GM19240 (cell line): ENCODE measurements around the gene POC1B.

Experiments
- DNase-seq: peaks from one replicate; pipeline ENCODE4 v3.0.0; 2011; ENCODE audit warnings: low spot score; ENCODE audit not compliant: insufficient read length

The POC1B gene

DNA sequence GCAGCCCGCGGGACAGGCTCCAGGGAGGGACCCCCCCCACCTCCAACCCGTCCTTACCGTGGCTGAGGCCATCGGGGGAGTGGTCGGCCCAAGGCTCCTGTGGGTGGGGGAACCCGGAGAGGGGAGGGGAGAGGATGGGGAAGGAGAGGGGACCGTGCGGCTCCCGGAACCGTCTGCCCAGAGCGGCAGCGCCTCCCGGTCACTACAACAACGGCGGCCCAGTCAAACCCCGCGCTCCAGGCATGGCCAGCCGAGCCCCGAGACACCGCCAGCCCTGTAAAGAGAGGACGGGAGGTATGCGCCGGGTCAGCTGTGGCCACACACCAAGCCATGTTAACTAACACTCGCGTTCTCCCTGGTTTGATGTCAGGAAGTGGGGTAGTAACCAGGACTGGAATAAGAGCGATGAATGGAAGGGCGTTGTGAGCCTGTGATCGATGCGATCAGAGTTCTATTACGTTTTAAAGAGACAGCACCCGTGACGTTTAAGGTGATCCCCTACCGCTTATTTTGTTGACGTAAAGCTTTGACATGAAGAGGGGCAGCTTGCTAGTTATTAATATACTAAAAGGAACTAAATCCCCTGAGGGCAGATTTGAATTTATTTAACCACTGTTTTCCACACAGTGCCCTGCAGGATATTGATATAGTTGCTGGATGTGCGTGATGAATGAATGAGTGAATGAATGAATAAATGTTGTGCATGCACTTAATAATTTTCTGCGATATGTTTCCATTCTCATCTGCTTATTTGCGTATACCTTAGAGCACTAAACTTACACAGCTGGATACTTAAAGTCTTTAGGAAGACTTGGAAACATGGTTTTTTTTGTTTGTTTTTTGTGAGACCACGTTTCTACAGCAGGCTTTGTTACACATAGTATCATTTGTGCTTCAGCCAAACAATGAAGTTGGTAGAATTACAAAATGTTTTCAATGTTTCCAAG lies at the start of gene POC1B:
Gene POC1B, minus strand, starts transcription at position 224 of the 947 bp plus-strand sequence. Its CDS starts 152 bp downstream, at position 72.
- peak; percentile 35 for DNase-seq

DNA sequence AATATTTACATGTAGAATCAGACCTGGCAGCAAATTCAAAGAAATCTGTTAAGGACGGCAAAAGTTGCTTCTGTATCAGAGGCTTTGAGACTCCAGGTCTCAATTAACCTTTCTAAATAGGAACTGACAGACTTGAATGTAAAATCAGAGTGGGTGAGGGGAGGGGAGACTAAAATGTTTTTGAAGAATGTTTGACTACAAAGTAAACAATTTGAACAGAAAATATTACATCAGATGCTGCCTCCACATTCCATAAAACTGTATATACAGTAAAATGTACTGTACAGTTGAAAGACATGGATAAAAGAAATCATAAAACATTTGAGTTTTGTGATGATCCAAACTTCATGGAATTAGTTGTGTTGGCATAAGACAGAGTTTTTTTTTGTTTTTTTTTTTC lies 49.5 kb upstream of the POC1B start:
- no peak for DNase-seq

DNA sequence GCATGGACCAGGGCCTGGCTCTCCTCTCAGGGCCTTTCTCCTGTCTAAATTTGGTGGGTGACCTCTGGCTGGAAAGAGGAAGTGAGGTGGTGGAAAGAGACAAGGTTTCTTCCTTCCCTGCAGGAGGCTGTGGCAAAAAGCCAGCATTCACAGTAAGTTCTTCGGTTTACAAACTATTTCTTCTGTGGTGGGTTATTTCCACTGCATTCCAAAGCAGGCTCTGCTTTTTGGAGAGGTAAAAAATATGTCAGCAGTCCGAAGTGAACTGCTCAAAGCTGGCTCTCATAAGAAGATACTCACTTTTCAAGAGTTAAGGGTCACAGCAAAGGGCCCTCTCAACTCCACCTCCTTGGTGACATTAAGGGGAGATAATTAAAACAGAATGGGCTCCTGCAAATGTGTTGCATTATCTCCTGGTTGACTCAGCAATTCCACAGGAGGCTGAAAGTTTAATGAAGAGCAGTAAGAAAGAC lies 48.9 kb upstream of the POC1B start:
- DNase-seq = no peak

DNA sequence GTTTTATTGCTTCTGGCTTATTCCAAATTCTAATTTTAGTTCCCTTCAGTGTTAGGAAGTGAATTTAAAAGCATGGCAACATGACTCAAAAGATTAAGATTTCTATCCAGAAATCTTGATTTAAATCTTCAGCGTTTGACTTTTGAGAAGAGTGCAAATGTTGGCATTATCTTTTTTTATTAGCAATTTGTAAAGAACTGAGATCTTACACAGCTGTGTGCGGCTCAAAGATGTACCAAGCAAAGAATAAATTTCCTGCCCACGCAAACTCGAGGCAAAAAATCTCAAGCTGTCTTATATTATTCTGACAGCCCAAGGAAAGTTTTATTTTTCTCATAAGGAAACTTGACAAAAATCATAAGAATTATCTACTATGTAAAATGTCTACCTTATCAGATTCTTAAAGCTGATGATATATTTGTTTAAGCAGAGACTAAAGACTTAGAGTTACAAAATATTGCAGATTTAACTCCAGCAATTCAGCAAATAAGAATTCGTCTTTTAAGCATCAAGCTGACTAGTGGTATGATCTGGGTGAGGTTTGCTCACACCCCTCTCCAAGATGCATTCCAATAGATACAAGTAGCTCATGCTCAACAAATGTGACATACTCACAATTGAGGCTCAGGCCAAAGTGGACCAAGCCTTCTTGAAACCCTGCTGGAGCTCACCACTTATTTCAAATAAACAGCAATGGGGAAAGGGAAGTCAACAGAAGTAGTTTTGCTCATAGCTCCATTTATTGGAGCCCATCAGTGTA lies 47.4 kb upstream of the POC1B start:
- no peak for DNase-seq

DNA sequence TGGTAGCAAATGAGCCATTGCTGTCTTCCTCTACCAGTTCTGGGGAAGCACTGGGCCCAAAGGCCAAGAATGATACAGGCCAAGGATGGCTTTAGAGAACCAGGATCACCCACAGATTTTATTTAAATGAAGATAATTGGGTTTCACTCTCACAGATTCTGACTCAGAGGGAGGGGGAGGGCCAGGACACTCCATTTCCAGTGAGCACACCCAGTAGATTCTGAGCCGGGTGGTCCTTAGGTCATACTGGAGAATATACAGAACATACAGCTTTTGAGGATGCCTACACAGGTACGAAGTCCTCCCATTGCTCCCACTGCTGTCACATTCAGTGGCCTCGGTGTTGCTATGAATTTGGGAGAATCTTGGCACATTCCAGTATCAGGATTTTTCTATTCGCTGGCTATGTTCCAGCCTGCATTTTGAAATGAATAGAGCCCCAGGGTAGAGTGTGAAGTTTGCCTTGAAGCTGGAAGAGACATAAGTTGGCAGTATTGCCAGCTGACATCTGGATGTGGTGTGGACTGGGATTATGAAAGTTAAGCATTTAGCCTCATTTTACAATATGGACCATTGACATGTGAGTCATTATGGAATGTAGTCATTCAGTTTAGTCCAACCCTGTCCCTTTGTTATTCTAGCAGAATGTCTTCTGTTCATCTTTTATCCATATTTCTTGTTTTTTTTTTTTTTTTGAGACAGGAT lies 45.8 kb upstream of the POC1B start:
- DNase-seq = no peak

DNA sequence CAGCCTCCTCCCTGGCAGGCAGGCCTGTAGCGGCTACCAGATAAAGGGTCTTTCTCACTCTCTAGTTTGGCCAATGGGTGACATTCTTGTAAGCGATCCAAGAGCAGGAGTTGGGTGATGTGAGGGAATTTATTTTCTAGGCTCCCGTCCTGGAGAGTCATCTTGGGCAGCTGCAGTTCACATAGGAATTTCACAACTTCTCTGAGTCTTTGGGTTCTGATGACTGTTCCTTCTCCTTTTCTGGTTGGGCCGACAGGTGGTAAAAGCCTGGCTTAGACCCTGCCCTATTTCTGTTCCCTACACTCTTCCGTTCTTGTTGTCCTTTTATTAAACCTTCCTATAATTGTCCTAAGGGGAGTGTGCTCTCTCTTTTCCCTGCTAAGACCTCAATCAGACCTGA lies 42.6 kb upstream of the POC1B start:
- DNase-seq = no peak

DNA sequence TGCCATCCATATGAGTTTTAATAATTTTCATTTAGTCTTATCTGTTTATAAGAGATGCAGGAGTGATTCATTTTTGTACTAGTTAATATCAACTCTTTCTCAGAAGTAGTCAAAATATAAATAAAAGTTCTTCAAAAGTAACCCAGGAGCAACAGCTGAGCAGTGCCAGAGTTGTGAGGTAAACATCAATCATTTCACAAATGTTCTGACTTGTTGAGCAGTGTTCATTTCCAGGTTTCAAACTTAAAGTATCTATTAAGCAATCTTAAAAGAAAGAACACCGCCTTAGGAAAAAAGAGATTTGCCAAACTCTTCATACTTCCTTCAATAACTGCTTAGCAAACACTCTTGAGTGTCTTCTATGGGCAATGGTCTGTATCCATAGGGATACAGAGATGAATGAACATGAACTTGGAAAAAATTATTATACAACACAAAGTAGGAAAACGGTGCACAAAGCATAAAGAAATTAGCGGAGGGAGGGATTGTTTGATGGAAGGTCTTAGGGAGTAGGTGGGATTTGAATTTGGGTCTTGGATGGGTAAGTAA lies 41.9 kb upstream of the POC1B start:
- DNase-seq = no peak

DNA sequence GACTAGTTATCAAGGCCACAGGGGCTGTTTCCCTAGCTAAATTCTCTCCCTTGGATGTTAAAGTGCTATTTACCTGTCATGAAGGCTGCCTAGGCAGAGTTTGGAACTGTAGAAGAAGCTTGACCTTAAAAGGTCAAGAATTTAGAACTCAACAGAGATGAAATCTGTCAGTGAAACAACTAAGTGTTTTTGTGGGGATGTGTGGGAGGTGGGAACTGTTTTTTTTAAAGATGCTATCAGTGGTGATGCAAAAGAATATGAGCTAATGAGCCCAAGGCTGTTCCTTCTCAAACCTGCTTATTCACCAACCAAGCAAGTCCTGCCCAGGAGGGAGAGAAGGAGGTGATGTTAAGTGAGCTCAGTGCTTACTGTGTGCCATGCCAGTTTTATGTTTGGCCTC lies 40.8 kb upstream of the POC1B start:
- no peak for DNase-seq

DNA sequence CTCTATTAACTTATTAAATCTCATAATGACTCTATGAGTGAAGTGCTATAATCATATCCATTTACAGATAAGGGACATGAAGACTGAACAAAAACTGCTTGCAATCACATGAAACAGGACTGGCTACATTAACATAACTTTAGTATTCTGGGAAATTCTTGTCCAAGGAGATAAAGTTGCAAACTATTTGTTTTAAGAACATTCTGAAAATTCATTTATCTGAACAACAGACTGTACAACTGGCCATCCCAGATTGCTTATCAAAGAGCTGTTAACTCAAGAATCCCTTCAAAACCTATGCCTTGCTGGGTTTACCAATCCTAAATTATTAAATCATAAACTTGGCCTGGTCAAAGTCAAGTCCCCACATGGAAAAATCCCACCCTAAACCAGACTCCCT lies 39.2 kb upstream of the POC1B start:
- no peak for DNase-seq

DNA sequence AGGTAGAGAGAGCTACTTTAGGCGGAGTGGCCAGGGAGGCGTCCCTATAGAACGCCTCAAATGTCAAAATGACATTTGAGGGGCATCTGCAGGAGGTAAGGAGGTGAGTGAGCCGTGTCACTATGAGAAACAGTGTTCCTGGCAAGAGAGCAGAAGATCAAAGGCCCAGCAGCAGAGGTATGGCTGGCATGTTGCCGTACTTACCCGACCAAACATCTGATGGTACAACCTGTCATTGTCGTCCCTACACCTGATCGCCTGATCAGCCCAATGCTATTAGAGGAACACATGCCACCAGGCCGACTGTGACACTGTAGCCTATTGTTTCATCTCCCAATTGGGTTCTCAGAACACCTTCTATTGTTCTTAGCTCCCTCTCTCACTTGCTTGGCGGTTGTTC lies 33.9 kb upstream of the POC1B start:
- no peak for DNase-seq

DNA sequence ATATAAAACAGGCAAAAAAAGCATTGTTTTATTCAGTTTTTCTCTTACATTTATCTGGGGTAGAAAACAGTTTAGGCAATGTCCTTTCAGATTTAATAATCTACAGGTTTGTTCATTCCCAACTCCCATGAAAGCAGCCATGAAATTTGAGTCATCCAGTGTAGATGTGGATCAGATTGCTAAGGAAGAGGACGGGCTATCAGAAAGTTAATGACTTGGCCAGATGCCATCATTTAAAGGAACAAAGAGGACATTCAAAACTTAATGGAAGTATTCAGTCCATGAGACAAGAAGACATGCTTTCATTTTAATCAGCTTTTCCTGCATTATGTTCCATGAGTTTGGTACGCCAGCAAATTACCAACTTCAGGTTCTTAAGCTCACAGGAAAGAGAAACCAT lies 31.1 kb upstream of the POC1B start:
- DNase-seq = no peak

DNA sequence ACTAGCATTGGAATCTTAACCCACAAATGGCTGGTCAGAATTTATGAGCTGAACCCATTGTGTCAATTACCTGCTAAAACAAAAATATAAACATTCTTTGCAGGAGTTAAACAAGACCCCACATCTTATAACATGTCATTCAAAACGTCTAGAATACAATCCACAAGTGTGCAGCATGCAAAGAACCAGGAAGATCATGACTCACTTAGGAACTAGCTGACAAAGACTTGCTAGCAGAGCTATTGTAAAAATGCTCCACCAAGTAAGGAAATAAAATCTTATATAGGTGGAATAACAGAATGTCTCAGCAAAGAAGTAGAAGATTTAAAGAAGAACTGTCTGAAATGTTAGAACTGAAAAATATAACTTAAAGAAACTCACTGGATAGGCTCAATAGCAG lies 26.5 kb upstream of the POC1B start:
- DNase-seq = no peak

DNA sequence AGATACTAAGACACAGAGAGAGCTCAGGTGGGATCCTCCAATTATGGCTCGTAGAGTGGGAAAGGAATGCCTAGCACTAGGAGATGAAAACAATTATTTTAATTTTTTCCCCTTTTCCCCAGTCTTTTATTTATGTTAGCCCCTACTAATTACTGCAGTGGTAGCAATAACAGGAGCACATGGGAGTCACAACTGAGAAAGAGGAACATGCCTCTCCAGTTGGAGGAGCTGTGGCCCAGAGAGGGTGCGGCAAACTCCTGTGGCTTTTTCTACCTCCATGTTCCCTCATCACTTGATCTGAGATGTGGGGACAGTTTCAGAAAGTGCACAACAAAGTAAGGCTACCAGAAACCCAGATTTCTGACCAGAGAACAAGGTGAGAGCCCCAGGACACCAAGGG lies 25.9 kb upstream of the POC1B start:
- DNase-seq = no peak

DNA sequence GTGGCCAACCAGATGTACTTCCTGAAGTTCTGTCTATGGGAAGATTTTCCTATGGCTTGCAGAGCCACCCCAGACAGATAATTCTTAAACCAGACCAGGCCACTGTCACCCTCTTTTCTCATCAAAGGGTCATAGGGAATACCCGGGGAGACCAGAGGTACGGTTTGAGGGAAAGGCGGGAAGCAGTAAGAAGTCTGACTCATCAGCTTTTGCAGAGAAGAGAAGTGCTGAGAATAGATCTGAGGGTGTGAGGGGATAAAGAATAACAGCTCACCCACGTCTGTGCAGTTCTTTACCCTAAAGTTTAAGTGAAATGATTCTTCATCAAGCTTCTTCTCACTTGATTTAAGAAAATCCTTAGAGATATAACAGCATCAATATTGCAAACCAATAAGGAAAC lies 21.3 kb upstream of the POC1B start:
- no peak for DNase-seq

DNA sequence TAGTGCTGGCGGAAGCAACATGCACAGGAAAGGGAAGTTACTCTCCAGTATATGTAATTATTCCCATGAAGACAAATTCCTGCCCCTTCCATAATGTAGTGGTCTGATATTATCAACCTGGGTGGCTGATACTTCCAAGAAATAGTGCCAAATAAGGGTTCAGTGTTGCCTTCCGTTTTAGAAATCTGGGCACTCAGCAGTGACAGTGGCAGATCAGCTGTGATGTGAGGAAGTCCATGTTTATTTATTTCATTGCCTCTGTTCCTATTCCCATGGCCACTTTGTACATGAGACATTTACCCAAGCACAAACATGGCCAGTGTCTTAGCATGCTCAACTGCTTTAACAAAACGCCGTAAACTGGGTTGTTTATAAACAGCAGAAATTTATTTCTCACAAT lies 20.3 kb upstream of the POC1B start:
- DNase-seq = no peak

DNA sequence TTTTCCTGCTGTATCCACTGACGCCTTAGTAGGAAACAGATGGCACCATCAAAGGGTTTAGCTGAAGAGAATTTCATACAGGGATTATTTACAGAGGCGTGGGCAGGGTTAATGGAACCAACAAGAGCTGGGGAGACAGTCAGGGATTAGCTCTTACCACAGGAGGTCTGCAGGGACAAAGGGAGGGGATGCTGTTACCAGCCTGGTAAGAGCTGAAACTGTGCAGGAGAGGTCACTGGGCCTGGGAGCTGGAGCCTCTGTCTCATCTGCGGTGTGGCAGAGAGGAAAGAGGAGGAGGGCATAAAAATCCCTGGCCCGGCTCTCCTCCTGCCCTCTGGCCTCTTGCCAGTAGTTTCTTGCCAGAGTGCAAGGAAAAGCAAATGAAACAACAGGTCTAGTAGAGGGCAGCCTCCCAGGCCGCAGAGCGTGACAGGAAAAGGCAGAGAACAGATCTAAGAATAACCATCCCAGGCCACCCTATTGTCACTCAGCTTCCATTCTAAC lies 18.9 kb upstream of the POC1B start:
- no peak for DNase-seq

DNA sequence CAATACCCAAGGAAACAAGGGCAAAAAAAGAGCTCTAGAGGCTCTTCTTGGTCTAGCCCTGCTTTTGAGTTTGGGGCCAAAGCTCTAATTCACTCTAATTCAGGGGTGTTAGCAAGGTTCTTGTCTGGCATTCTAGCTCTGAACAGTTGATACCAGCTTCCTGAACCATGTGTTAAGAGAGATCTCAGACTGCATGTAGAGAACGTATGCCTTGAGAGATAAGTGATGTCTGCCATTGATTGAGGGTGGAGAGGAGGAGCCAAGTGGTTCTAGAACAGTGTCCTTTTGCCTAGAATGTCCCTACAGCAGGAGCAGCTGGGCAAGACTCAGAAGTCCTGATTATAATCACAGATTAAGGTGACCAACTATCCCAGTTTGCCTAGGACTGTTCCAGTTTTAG lies 18.2 kb upstream of the POC1B start:
- DNase-seq = no peak

DNA sequence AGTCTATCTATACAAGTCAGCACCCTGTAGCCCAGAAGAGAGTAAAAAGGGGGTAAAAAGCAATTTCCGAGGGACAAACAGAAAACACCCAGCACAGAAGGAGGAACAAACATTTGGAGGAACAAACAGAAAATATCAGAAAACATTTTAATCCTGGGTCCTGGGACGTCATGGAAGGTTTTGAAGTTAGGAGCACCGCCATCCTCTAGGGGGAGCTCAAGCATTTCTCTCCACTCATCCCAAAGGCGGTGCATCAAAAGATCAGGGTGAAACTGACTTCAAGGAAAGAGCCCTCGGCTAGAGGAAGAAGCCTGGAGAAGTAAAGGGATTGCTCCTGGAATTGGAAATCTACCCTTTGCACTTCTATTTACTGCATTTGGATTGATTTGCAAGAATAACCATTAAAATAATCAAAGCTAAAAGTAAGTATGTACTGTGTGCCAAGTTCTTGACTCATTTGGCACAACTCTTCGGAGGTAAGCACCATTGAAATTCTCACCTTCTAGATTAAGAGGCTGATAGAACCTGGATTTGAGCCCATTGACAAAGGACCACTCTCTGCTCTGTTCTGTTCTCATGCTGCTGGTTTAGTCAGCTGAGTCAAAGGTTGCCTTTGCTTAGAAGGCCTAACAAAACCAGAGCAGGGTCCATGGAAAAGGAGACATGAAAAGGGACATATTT lies 17.2 kb upstream of the POC1B start:
- DNase-seq = peak; percentile 55

DNA sequence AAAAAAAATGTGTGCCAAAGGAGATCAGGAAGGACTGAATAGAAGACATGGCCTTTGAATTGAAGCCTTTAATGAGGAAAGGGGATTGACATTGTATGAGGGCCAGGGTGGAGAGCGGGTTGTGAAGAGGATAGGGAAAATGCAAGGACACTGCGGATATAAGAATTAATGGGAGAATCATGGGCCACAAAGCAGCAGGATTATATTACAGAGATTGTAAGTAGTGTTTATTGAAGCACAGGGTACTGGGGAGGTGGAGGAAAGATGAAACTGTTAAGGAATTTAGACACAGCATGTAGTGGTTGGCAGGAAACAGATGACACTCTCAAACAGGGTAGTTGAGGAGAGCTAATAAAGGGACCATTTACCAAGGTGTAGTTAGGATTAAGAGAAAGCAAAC lies 16.4 kb upstream of the POC1B start:
- DNase-seq = no peak

DNA sequence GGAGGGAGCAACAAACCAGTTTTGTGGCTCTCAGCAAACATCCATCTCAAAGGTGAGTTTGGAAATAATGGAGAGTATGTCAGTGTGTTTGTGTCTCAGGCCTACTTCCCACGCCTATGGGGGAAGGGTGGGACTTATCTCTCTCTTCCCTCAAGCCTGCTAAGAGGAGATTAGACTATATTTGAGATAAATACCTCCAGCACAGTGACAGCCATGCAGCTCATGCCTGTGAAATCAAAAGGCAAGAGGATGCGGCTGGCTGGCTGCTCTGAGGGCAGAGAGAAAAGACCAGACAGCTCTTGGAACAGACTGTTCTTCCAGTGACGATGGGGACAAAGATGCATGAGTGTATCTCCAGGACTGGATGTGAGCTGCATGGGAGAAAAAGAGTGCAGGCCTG lies 14.7 kb upstream of the POC1B start:
- DNase-seq = no peak
